HG03378 (cell line): ENCODE data around the gene DDX31.

Experiments
- ATAC-seq: cut with Tn5 transposase; IDR thresholded peaks from one replicate; pipeline ENCODE4 v1.9.1; 2021; ENCODE audit warnings: mild to moderate bottlenecking, moderate library complexity; ENCODE audit not compliant: unreplicated experiment

Gene DDX31

GRCh38 chr9:132637801-132638200, 32.0 kb downstream of the DDX31 start:
- no peak for ATAC-seq

GRCh38 chr9:132637351-132637750, 32.4 kb downstream of the DDX31 start:
- no peak for ATAC-seq

GRCh38 chr9:132634327-132634726, 35.5 kb downstream of the DDX31 start:
- no peak for ATAC-seq

GRCh38 chr9:132632413-132633129, 37.2 kb downstream of the DDX31 start:
- ATAC-seq: no peak

- ATAC-seq: no peak
Measured at GRCh38 chr9:132631685-132632084, 38.1 kb downstream of the DDX31 start.

GRCh38 chr9:132631280-132631679, 38.5 kb downstream of the DDX31 start:
- no peak for ATAC-seq

- no peak for ATAC-seq
Measured at GRCh38 chr9:132630811-132631210, 39.0 kb downstream of the DDX31 start.

GRCh38 chr9:132630116-132630515, 39.7 kb downstream of the DDX31 start:
- ATAC-seq: no peak

- no peak for ATAC-seq
Measured at GRCh38 chr9:132628746-132629145, 41.0 kb downstream of the DDX31 start.

GRCh38 chr9:132627594-132627993, 42.2 kb downstream of the DDX31 start:
- ATAC-seq: no peak

GRCh38 chr9:132627106-132627505, 42.7 kb downstream of the DDX31 start:
- no peak for ATAC-seq

GRCh38 chr9:132626285-132626684, 43.5 kb downstream of the DDX31 start:
- no peak for ATAC-seq

- ATAC-seq: no peak
Measured at GRCh38 chr9:132622159-132622558, 47.6 kb downstream of the DDX31 start.

GRCh38 chr9:132616725-132617124, 53.1 kb downstream of the DDX31 start:
- ATAC-seq: no peak

- no peak for ATAC-seq
Measured at GRCh38 chr9:132615774-132616173, 54.0 kb downstream of the DDX31 start.

GRCh38 chr9:132614324-132614723, 55.5 kb downstream of the DDX31 start:
- no peak for ATAC-seq

GRCh38 chr9:132610661-132611060, 59.1 kb downstream of the DDX31 start:
- no peak for ATAC-seq

GRCh38 chr9:132609829-132610228, 60.0 kb downstream of the DDX31 start:
- ATAC-seq: no peak

- ATAC-seq: no peak
Measured at GRCh38 chr9:132609184-132609583, 60.6 kb downstream of the DDX31 start.

- no peak for ATAC-seq
Measured at GRCh38 chr9:132606066-132606465, 63.7 kb downstream of the DDX31 start.

- no peak for ATAC-seq
Measured at GRCh38 chr9:132605387-132605786, 64.4 kb downstream of the DDX31 start.

- ATAC-seq: no peak
Measured at GRCh38 chr9:132602207-132602606, 67.6 kb downstream of the DDX31 start.

- ATAC-seq: no peak
Measured at GRCh38 chr9:132600326-132600984, 69.3 kb downstream of the DDX31 start.
